DMS114 treated with DMSO at 0.1 percent for 48 hours (cell line): ENCODE results near the gene NFAT5.
"Not testable (repeated sequence)": the region's sequence is repeated elsewhere in the genome, so short reads cannot be mapped to it uniquely, and the experiment has no call there.

ENCODE experiments used
- DNase-seq: peaks from one replicate; lab custom pipeline; 2025; ENCODE audit not compliant: unreplicated experiment; lab: John Stamatoyannopoulos, UW

NFAT5 gene

GRCh38 chr16:69637206-69637865 is 71.6 kb downstream of the NFAT5 start:
- DNase-seq: not testable (repeated sequence)

GRCh38 chr16:69643997-69644396 is 78.2 kb downstream of the NFAT5 start:
- DNase-seq: not testable (repeated sequence)

GRCh38 chr16:69644790-69645189 is 79.0 kb downstream of the NFAT5 start:
- DNase-seq: no peak

- no peak for DNase-seq
Measured at GRCh38 chr16:69647020-69647419, 81.3 kb downstream of the NFAT5 start.

GRCh38 chr16:69651217-69651616 is 85.5 kb downstream of the NFAT5 start:
- no peak for DNase-seq

- no peak for DNase-seq
Measured at GRCh38 chr16:69654280-69654931, 88.6 kb downstream of the NFAT5 start.

- DNase-seq: no peak
Measured at GRCh38 chr16:69660166-69660565, 94.4 kb downstream of the NFAT5 start.

GRCh38 chr16:69662901-69663300 is 97.1 kb downstream of the NFAT5 start:
- no peak for DNase-seq

GRCh38 chr16:69663846-69664245 is 98.1 kb downstream of the NFAT5 start:
- no peak for DNase-seq

GRCh38 chr16:69669577-69669976 is 103.8 kb downstream of the NFAT5 start:
- DNase-seq: no peak

GRCh38 chr16:69672315-69672997 is 106.7 kb downstream of the NFAT5 start:
- DNase-seq: no peak

- no peak for DNase-seq
Measured at GRCh38 chr16:69672998-69673713, 107.4 kb downstream of the NFAT5 start.

GRCh38 chr16:69680358-69680757 is 114.6 kb downstream of the NFAT5 start:
- no peak for DNase-seq

GRCh38 chr16:69688589-69688988 is 122.8 kb downstream of the NFAT5 start:
- DNase-seq: no peak

GRCh38 chr16:69691980-69692911 is 126.5 kb downstream of the NFAT5 start:
- DNase-seq: no peak

GRCh38 chr16:69693916-69694315 is 128.2 kb downstream of the NFAT5 start:
- DNase-seq: no peak

- no peak for DNase-seq
Measured at GRCh38 chr16:69698404-69698803, 132.6 kb downstream of the NFAT5 start.

GRCh38 chr16:69699915-69700314 is 134.1 kb downstream of the NFAT5 start:
- DNase-seq: no peak

- DNase-seq: no peak
Measured at GRCh38 chr16:69701452-69701851, 135.7 kb downstream of the NFAT5 start.

- no peak for DNase-seq
Measured at GRCh38 chr16:69701866-69702265, 136.1 kb downstream of the NFAT5 start.

- DNase-seq: no peak
Measured at GRCh38 chr16:69703638-69704037, 137.9 kb downstream of the NFAT5 start.
